ENCODE results near the gene SLC26A4.
"Not testable (repeated sequence)": the region's sequence is repeated elsewhere in the genome, so short reads cannot be mapped to it uniquely, and the experiment has no call there.

SLC26A4 gene

GRCh38 chr7:107660381-107661080 is at the start of gene SLC26A4:
Gene SLC26A4, plus strand, starts transcription at chr7:107660828. Its CDS starts 814 bp downstream, at chr7:107661642.
- peak; percentile 10 for DNase-seq

- no peak for DNase-seq
Observed at GRCh38 chr7:107613439-107613838, 47.2 kb upstream of the SLC26A4 start.

- peak; percentile 34 for DNase-seq
Observed at GRCh38 chr7:107613948-107614347, 46.7 kb upstream of the SLC26A4 start.

- DNase-seq: peak; percentile 91
Observed at GRCh38 chr7:107614425-107614824, 46.2 kb upstream of the SLC26A4 start.

GRCh38 chr7:107615910-107616680 is 44.5 kb upstream of the SLC26A4 start:
- DNase-seq: no peak

GRCh38 chr7:107622429-107622828 is 38.2 kb upstream of the SLC26A4 start:
- peak; percentile 85 for DNase-seq

GRCh38 chr7:107622894-107623293 is 37.7 kb upstream of the SLC26A4 start:
- DNase-seq: no peak

- DNase-seq: no peak
Observed at GRCh38 chr7:107627002-107627401, 33.6 kb upstream of the SLC26A4 start.

GRCh38 chr7:107628461-107629064 is 32.1 kb upstream of the SLC26A4 start:
- no peak for DNase-seq

GRCh38 chr7:107630342-107630741 is 30.3 kb upstream of the SLC26A4 start:
- DNase-seq: no peak

- no peak for DNase-seq
Observed at GRCh38 chr7:107631588-107632491, 28.8 kb upstream of the SLC26A4 start.

- no peak for DNase-seq
Observed at GRCh38 chr7:107632492-107632865, 28.1 kb upstream of the SLC26A4 start.

GRCh38 chr7:107638594-107638993 is 22.0 kb upstream of the SLC26A4 start:
- DNase-seq: no peak

- not testable (repeated sequence) for DNase-seq
Observed at GRCh38 chr7:107639070-107639469, 21.6 kb upstream of the SLC26A4 start.

- no peak for DNase-seq
Observed at GRCh38 chr7:107641676-107642075, 19.0 kb upstream of the SLC26A4 start.

- no peak for DNase-seq
Observed at GRCh38 chr7:107642501-107642900, 18.1 kb upstream of the SLC26A4 start.

GRCh38 chr7:107643407-107643806 is 17.2 kb upstream of the SLC26A4 start:
- peak; percentile 81 for DNase-seq

- DNase-seq: no peak
Observed at GRCh38 chr7:107643938-107644308, 16.7 kb upstream of the SLC26A4 start.

- DNase-seq: peak; percentile 47
Observed at GRCh38 chr7:107644309-107644974, 16.2 kb upstream of the SLC26A4 start.

- DNase-seq: no peak
Observed at GRCh38 chr7:107652642-107653041, 8.0 kb upstream of the SLC26A4 start.

- DNase-seq: no peak
Observed at GRCh38 chr7:107658467-107658866, 2.2 kb upstream of the SLC26A4 start.

- peak; percentile 83 for DNase-seq
Observed at GRCh38 chr7:107659666-107660065, 962 bp upstream of the SLC26A4 start.

Measured in fibroblast of skin of right biceps (primary cell).